ENCODE results near the gene PER1. TPM values are rescaled to one million over a fixed set of nuclear protein-coding genes. Genes with fewer than 3 reads are reported as not detected.
A peak's percentile ranks its signal among the peaks of the same experiment; 100 is the strongest.

PER1 gene
- total and polyA plus RNA-seq, 10 of the 15 experiments (the other 5 are each of a cell fraction or from before 2014, with no cell fraction given), result 0.02 to 25.1 (median 5.4) TPM

- no peak for TF ChIP-seq ZBTB4 (CRISPR knock-in tag; IDR thresholded peaks at IDR 0.05)
- TF ChIP-seq ZSCAN29 (IDR thresholded peaks at IDR 0.05), result peak; percentile 94
- peak; percentile 21; the same call in 1 of the 2 replicates for TF ChIP-seq POLR2AphosphoS2 (IDR thresholded peaks at IDR 0.05; ENCODE audit: low read depth, low read length)
- no peak for TF ChIP-seq ZBTB33 (IDR thresholded peaks at IDR 0.05)
- peak; percentile 60; the same call in 1 of the 2 replicates for TF ChIP-seq SMC3 (IDR thresholded peaks at IDR 0.05; ENCODE audit: borderline replicate concordance, low read length)
- TF ChIP-seq ATF7 (IDR thresholded peaks at IDR 0.05; ENCODE audit: low read depth), result peak; percentile 48; the same call in 1 of the 2 replicates
- TF ChIP-seq SKIL (IDR thresholded peaks at IDR 0.05; ENCODE audit: low read depth, poor library complexity, severe bottlenecking), result peak; percentile 70
- peak; percentile 61 for TF ChIP-seq MEF2B (IDR thresholded peaks at IDR 0.05; ENCODE audit: partially characterized antibody, poor library complexity, severe bottlenecking)
- TF ChIP-seq SREBF2 (IDR thresholded peaks at IDR 0.05; ENCODE audit: low read length), result peak; percentile 95
- TF ChIP-seq FOXM1 (IDR thresholded peaks at IDR 0.05; ENCODE audit: low read depth, low read length), result 0 out of 2 replicates have a peak, but pooled peaks have one; percentile 42
- peak; percentile 71; the same call in 1 of the 2 replicates for TF ChIP-seq RUNX3 (IDR thresholded peaks at IDR 0.05; ENCODE audit: low read length)
Observed at GRCh38 chr17:8138672-8139371, 13.4 kb downstream of the PER1 start (continued).
